ENCODE results near the gene INF2.
"Not testable (repeated sequence)": the region's sequence is repeated elsewhere in the genome, so short reads cannot be mapped to it uniquely, and the experiment has no call there.

INF2 gene

GRCh38 chr14:104735830-104736642 is 46.6 kb downstream of the INF2 start:
- DNase-seq (ENCODE audit: low read depth): no peak

- DNase-seq (ENCODE audit: low read depth): no peak
Observed at GRCh38 chr14:104738375-104739019, 49.1 kb downstream of the INF2 start.

GRCh38 chr14:104739026-104739425 is 49.6 kb downstream of the INF2 start:
- DNase-seq (ENCODE audit: low read depth): no peak

DNA sequence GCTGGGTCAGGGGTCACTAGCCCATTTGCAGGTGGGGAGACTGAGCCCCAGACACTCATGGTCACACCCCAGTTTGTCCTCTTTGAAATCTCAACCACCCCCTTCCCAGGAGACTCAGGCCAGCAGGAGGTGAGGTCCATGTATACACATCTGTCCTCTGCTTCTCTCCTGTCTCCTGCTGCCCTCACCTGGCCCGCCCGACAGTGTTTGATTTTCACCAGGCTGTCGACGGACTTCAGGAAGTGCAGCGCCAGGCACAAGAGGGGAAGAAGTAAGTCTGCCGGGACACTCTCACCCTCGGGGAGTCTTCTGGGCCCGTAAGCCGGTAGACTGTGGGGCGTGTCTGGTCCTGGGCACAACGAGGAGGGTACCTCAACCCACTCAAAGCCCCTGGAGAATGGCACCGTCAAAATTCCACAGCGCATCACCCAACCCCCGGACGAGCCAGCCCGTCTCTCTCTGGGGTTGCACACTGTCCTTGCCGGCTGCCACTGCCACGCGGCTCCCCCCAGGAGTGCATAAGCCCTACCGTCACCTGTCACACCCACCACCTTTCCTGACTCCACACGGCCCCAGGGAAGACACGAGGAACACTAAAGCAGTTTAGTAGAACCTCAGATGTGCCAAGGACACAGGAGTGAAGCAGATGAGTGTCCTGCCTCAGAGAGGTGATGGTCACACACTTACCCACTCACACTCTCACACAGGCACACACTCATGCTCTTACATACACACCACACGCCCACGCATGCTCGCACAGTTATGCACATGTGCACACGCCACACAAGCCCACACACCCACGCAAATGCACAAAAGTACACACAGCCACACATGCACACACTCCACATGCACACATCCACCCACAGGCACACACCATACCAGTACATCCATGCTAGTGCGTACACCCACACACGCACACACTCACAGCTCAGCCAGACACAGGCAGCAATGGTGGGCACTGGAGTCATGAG is 50.4 kb downstream of the INF2 start:
- no peak for DNase-seq (ENCODE audit: low read depth)

DNA sequence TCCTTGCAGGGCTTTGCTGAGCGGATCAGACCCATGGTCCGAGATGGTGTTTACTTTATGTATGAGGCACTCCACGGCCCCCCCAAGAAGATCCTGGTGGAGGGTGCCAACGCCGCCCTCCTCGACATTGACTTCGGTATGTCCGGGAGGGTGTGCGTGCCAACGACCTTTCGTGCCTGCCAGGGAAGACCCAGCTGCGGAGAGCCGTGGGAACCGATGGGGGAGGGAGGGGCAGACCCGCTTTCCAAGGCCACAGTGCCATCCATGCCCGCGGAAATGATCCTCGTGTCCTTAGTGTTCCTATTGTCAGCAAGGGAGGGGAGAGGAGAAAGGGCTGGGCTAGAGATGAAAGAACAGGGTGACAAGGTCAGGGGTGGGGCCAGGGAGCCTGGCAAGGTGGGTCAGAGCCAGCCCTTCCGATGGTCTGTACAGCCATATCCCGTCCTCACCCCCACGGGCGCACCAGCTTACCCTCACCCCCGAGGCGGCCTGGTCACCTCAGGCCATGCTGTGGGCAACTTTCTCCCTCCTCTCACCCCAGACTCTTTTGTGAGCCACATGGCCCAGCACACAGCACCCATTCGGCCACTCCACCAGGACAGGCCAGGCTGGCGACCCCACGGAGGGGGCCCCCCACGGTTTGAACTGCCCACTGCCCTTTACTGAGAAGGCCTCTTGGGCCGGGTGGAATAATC is 51.8 kb downstream of the INF2 start:
- no peak for DNase-seq (ENCODE audit: low read depth)

DNA sequence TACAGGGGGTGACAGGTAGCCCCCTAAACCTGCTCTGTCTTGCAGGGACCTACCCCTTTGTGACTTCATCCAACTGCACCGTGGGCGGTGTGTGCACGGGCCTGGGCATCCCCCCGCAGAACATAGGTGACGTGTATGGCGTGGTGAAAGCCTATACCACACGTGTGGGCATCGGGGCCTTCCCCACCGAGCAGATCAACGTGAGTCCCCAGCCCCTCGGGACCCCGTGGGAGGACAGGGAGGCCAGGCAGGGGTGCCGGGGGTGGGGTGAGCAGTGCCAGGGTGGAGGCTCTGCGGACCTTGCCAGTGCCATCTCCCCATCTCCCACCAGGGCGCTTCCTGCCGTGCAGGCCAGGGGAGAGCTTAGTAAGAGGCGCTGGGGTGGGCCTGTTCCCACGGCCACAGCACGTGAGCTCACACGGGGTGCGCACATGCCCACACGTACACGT is 52.4 kb downstream of the INF2 start:
- DNase-seq (ENCODE audit: low read depth): no peak

DNA sequence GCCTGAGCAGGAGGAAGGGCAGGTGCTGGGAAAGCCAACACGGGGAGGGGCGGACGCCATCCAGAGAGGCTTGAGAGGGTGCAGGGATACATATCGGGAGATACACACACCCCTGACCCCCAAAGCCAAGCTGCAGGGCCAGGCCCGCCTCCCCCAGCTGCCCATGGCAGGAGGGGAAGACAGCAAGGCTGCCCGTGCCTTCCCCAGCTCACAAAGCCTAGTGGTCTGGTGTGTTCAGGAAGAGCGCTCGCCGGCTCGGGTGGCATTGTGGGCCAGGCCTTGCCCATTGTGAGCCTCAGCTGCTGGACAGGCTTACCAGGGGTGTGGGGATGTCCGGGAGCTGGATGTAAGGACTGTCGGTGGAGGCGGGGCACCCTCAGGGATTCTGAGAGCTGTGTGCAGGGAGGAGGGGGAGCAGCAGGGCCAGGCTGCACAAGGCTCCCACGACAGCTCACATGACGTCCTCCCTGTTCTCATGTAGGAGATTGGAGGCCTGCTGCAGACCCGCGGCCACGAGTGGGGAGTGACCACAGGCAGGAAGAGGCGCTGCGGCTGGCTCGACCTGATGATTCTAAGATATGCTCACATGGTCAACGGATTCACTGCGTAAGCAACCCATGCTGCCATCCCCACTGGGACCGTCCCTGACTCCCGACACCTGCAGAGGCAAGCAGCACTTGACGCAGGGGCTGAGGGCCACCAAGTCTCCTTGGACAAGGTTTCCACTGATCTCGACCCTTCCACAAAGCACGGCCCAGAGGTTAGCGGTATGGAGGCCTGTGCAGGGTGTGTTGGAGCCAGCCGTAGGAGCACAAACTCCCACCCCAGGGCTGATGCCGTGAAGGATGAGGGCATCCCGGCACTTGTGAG is 53.4 kb downstream of the INF2 start:
- no peak for DNase-seq (ENCODE audit: low read depth)

- no peak for DNase-seq (ENCODE audit: low read depth)
Observed at GRCh38 chr14:104743461-104744380, 54.3 kb downstream of the INF2 start.

DNA sequence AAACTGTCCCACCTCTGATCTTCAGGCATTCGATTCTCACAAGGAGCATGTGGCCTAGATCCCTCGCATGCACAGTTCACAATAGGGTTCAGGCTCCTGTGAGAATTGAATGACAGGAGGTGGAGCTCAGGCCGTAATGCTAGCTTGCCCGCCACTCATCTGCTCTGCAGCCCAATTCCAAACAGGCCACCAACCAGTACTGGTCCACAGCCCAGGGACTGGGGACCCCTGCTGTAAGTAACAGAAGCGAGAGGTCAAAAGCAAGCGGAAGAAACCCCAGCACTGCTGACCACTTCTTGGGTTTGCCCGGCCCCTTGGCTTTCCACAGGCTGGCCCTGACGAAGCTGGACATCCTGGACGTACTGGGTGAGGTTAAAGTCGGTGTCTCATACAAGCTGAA is 55.1 kb downstream of the INF2 start:
- no peak for DNase-seq (ENCODE audit: low read depth)

DNA sequence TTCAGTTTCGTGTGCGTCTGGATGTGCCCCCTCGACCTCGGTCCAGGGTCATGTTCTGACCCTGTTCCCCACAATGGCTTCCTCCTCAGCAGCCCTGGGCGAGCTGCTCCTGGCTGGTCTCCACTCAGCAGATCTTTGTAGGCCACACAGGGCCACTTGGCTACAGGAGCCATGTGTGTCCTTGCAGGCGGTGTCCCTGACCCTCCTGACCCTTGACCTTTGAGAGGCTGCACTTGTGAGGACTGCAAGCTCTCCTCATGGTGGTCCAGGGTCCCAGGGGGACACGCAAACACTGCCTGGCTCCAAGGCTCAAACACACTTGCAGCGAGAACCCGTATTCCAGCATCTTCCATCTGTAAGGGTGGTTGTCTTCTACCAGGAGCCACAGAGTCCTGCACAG is 56.0 kb downstream of the INF2 start:
- no peak for DNase-seq (ENCODE audit: low read depth)

DNA sequence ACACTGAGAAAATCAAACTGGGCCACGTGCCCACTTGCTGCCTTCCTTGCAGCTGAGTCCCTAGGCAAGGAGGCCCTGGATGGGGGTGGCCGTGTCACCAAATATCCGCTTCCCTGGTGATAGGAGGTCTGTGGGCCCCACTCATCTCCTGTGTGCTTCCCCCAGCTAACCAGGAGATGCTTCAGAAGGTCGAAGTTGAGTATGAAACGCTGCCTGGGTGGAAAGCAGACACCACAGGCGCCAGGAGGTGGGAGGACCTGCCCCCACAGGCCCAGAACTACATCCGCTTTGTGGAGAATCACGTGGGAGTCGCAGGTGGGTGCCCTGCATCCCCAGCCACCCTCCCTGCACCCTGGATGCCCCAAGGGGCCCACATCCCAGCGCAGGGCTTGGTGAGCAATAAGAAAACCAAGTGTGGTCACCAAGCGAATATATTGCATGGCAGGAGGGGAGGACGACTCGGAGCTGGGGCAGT is 56.7 kb downstream of the INF2 start:
- DNase-seq (ENCODE audit: low read depth): no peak

DNA sequence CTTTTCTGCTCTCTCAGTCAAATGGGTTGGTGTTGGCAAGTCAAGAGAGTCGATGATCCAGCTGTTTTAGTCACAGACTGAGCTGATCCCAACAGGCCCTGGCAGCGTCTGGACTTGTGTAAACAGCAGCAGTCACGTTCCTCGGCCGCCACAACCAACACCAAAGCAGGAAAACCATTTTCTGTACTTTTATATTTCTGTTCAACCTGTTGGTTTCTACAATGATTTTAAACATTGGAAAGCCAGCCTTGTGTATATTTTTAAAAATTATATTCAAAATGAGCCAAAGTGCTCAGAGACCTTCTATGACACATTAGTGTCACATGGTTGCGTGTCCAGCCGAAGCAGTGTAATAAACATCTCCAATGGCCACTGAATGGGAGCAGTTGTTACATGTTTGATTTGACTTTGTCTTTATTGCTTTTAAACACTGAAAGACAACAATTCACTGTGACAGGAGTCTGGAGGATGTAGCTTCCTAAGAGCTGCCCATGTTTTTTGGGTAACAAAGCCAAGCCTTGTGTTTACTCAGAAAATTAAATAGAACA is 57.6 kb downstream of the INF2 start:
- no peak for DNase-seq (ENCODE audit: low read depth)

DNA sequence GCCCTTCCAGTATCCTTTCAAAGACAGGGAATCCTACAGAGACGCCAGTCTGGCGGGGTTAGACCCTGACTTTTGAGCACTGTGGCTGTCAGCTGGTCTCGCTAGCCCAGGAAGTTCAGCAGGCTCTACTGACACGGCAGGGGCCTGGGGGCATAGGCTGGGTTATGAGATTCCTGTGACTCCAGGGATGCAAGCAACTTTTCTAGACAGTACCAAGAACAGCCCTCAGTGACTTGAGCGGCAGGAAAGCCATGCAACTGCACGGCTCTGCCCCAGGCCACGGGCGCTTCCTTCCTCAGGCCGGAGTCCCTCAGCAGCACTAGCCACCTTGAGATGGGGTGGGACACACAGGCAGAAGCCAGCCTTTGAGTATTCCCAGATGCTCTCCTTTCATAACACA is 58.5 kb downstream of the INF2 start:
- DNase-seq (ENCODE audit: low read depth): no peak

- DNase-seq (ENCODE audit: low read depth): no peak
Observed at GRCh38 chr14:104749111-104749649, 59.8 kb downstream of the INF2 start.

GRCh38 chr14:104750056-104750752 is 60.8 kb downstream of the INF2 start:
- DNase-seq (ENCODE audit: low read depth): no peak

GRCh38 chr14:104750753-104751057 is 61.3 kb downstream of the INF2 start:
- not testable (repeated sequence) for DNase-seq (ENCODE audit: low read depth)

GRCh38 chr14:104751539-104752422 is 62.4 kb downstream of the INF2 start:
- no peak for DNase-seq (ENCODE audit: low read depth)

DNA sequence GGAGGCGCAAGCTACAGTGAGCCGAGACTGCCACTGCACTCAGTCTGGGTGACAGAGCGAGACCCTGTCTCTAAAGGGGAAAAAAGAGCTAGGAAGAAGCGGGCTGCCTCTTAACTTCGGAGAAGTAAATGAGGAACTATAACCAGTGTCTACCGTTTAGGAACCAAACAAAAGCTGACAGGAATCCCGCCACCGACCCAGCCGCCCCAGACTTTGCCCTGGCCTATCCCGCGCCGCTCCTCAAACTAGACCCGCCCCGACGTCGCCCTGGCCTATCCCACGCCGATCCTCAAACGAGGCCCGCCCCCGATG is 63.0 kb downstream of the INF2 start:
- DNase-seq (ENCODE audit: low read depth): no peak

Data from stimulated activated CD4-positive, alpha-beta T cell treated with anti-CD3 and anti-CD28 coated beads, Interleukin-2, amount 100 ng/mL, for 4 hours (primary cell).